Neural progenitor cell (in vitro differentiated cells): ENCODE measurements around the gene NOP14. TPM values are rescaled to one million over a fixed set of nuclear protein-coding genes. Genes with fewer than 3 reads are reported as not detected.

Source experiments
- DNase-seq: peaks from one replicate; pipeline ENCODE4 v3.0.0-alpha.2; 2016; ENCODE audit warnings: low spot score
- H2AFZ ChIP-seq: fragments of 200-600 bp; sonication (generic); replicated peaks from 2 replicates; pipeline ENCODE4 v1.6.1; 2016; ENCODE audit warnings: antibody characterized with exemption
- H3F3A ChIP-seq: fragments of 200-600 bp; sonication (generic); 2 replicates; pipeline ENCODE4 v1.6.1; 2016; ENCODE audit warnings: antibody characterized with exemption, low read depth
- H3K27ac ChIP-seq: fragments of 200-600 bp; sonication (generic); 2 replicates; pipeline ENCODE4 v1.5.1; 2016; ENCODE audit warnings: mild to moderate bottlenecking
- H3K27me3 ChIP-seq: fragments of 200-600 bp; sonication (generic); 2 replicates; pipeline ENCODE4 v1.6.1; 2016; ENCODE audit warnings: mild to moderate bottlenecking, moderate library complexity
- H3K36me3 ChIP-seq: fragments of 200-600 bp; sonication (generic); 2 replicates; pipeline ENCODE4 v1.5.1; 2016
- H3K4me1 ChIP-seq: fragments of 200-600 bp; sonication (generic); 2 replicates; pipeline ENCODE4 v1.6.1; 2016; ENCODE audit warnings: mixed run types
- H3K4me2 ChIP-seq: fragments of 200-600 bp; sonication (generic); 2 replicates; pipeline ENCODE4 v1.6.1; 2016
- H3K4me3 ChIP-seq: fragments of 200-600 bp; sonication (generic); 2 replicates; pipeline ENCODE4 v1.5.1; 2016
- H3K79me2 ChIP-seq: fragments of 200-600 bp; sonication (generic); 2 replicates; pipeline ENCODE4 v1.6.1; 2016; ENCODE audit warnings: low read depth
- H3K9ac ChIP-seq: fragments of 200-600 bp; sonication (generic); 2 replicates; pipeline ENCODE4 v1.6.1; 2016
- H3K9me3 ChIP-seq: fragments of 200-600 bp; sonication (generic); 2 replicates; pipeline ENCODE4 v1.5.1; 2016; ENCODE audit warnings: low read depth
- H4K20me1 ChIP-seq: fragments of 200-600 bp; sonication (generic); 2 replicates; pipeline ENCODE4 v1.6.1; 2016; ENCODE audit warnings: low read depth
- H3K27ac Mint-ChIP-seq: 3 replicates; pipeline ENCODE4 v1.8.0; 2021; ENCODE audit warnings: mixed read lengths
- H3K27me3 Mint-ChIP-seq: 2 replicates; pipeline ENCODE4 v1.8.0; 2022; ENCODE audit warnings: low read depth, mild to moderate bottlenecking, inconsistent platforms, moderate library complexity, mixed read lengths; ENCODE audit not compliant: insufficient read depth
- H3K36me3 Mint-ChIP-seq: 3 replicates; pipeline ENCODE4 v1.8.0; 2021; ENCODE audit warnings: mixed read lengths
- H3K4me1 Mint-ChIP-seq: 3 replicates; pipeline ENCODE4 v1.8.0; 2021; ENCODE audit warnings: mixed read lengths
- H3K4me3 Mint-ChIP-seq: 3 replicates; pipeline ENCODE4 v1.8.0; 2021; ENCODE audit warnings: mild to moderate bottlenecking, moderate library complexity, mixed read lengths
- H3K9me3 Mint-ChIP-seq: 3 replicates; pipeline ENCODE4 v1.8.0; 2020; ENCODE audit warnings: mixed read lengths
- EZH2 ChIP-seq: fragments of 200-600 bp; sonication (generic); IDR thresholded peaks from 2 replicates; pipeline ENCODE4 v1.6.1; 2017; ENCODE audit warnings: antibody characterized with exemption, mild to moderate bottlenecking, moderate library complexity
- EZH2phosphoT487 ChIP-seq: fragments of 200-600 bp; sonication (generic); IDR thresholded peaks from 2 replicates; pipeline ENCODE4 v1.6.1; 2017; ENCODE audit warnings: antibody characterized with exemption
- total RNA-seq: library from RNA; depleted of rRNA; stranded (reverse); fragments of >200 nt; gene quantifications from 2 replicates; pipeline ENCODE4 v1.2.3, GENCODE V29; 2015; ENCODE audit warnings: low replicate concordance
- TF ChIP-seq, protein P1 (sequence below): fragments of 200-600 bp; sonication (generic); IDR thresholded peaks from 2 replicates; pipeline ENCODE4 v1.5.1; 2017; ENCODE audit warnings: antibody characterized with exemption, mild to moderate bottlenecking

The NOP14 gene
- total RNA-seq, 1 donor from 2014 or later, result 16.8 TPM

DNA sequence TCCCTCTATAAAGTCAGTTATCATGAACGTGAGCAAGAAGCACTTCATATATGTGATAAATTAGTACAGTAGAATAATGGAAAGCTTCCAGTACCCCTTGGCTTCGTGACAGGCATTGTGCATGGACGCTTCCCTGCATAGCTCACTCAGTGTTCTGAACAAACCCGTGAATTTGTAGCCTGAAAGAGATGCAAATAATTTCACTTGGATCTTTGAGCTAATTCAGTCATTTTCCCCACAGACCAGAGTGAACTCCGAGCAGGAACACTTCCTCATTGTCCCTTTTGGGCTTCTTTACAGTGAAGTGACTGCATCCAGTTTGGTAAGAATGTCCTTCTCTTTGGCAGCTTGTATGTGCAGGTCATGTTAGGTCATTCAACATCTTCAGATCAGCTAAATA is 69.4 kb downstream of the NOP14 start:
- Mint-ChIP-seq H3K27ac (no peak overlapping the region), H3K4me1 (no peaks in the 10 kb centered on the region), H3K4me3 (no peak overlapping the region), H3K36me3 (peaks cover 25% of the 10 kb centered on the region), H3K9me3 (no peaks in the 10 kb centered on the region), H3K27me3 (no peaks in the 10 kb centered on the region)
- Histone ChIP-seq H3K27ac (no peak overlapping the region), H3K4me3 (no peak overlapping the region), H4K20me1 (peaks cover 6% of the 10 kb centered on the region), H3K4me2 (no peak overlapping the region), H3K79me2 (no peaks in the 10 kb centered on the region), H2AFZ (no peak overlapping the region), H3K4me1 (no peaks in the 10 kb centered on the region), H3K36me3 (peaks cover 4% of the 10 kb centered on the region), H3K27me3 (no peaks in the 10 kb centered on the region), H3F3A (no peaks in the 10 kb centered on the region), H3K9ac (no peak overlapping the region), H3K9me3 (no peaks in the 10 kb centered on the region)
- no peak for TF ChIP-seq EZH2
- no peak for TF ChIP-seq EZH2phosphoT487
- TF ChIP-seq, protein P1, sequence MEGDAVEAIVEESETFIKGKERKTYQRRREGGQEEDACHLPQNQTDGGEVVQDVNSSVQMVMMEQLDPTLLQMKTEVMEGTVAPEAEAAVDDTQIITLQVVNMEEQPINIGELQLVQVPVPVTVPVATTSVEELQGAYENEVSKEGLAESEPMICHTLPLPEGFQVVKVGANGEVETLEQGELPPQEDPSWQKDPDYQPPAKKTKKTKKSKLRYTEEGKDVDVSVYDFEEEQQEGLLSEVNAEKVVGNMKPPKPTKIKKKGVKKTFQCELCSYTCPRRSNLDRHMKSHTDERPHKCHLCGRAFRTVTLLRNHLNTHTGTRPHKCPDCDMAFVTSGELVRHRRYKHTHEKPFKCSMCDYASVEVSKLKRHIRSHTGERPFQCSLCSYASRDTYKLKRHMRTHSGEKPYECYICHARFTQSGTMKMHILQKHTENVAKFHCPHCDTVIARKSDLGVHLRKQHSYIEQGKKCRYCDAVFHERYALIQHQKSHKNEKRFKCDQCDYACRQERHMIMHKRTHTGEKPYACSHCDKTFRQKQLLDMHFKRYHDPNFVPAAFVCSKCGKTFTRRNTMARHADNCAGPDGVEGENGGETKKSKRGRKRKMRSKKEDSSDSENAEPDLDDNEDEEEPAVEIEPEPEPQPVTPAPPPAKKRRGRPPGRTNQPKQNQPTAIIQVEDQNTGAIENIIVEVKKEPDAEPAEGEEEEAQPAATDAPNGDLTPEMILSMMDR, result no peak
- DNase-seq, result no peak

DNA sequence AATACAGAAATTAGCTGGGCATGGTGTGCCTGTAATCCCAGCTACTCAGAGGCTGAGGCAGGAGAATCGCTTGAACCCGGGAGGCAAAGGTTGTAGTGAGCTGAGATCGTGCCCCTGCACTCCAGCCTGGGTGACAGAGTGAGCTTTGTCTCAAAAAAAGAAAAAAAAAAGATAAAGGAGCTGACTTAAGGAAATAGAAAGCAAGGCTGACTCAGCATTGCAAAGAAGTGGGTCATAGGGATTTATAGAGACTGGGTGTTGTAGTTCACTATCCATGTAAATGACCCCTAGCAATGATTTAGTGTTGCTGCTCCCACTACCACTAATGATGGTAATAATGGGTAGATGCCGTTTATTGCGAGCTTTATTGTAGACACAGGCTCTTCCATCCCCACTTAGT is 71.9 kb downstream of the NOP14 start:
- Histone ChIP-seq H3K4me3 (no peak overlapping the region), H3K4me1 (peaks cover 9% of the 10 kb centered on the region), H2AFZ (no peak overlapping the region), H3K27ac (no peak overlapping the region), H3K79me2 (peaks cover 4% of the 10 kb centered on the region), H3K27me3 (no peaks in the 10 kb centered on the region), H3K9ac (no peak overlapping the region), H3F3A (no peaks in the 10 kb centered on the region), H3K36me3 (peaks cover 7% of the 10 kb centered on the region), H4K20me1 (peaks cover 21% of the 10 kb centered on the region), H3K9me3 (no peaks in the 10 kb centered on the region), H3K4me2 (no peak overlapping the region)
- peaks cover 3% of the 10 kb centered on the region for H3K4me1 Mint-ChIP-seq
- H3K27ac Mint-ChIP-seq, result no peak overlapping the region
- no peaks in the 10 kb centered on the region for H3K9me3 Mint-ChIP-seq
- no peak for DNase-seq
- TF ChIP-seq, protein P1, result no peak
- TF ChIP-seq EZH2 (no peak), EZH2phosphoT487 (no peak)
- H3K27me3 Mint-ChIP-seq, result no peaks in the 10 kb centered on the region
- peaks cover 25% of the 10 kb centered on the region for H3K36me3 Mint-ChIP-seq
- H3K4me3 Mint-ChIP-seq, result no peak overlapping the region

DNA sequence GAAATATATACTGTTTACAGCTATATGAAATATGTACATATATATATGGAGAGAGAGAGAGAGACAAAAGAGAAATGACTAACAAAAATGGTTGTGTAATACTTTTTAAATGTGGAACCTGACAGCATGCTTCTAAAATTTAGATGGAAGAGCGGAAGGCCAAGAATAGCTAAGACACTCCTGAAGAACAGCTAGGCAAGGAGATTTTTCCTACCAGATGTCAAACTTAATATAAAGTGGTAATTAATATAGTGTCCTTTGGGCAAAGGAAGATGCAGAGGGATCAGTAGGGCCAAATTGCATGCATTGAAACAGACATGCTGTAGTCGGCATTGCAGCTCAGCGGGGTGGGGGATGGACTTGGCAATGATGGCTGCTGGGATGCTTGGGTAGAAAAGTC is 74.3 kb downstream of the NOP14 start:
- no peaks in the 10 kb centered on the region for H3K9me3 ChIP-seq
- H3K27ac ChIP-seq, result no peak overlapping the region
- H3K79me2 ChIP-seq, result peaks cover 4% of the 10 kb centered on the region
- no peak overlapping the region for H3K9ac ChIP-seq
- H3K4me1 Mint-ChIP-seq, result peaks cover 5% of the 10 kb centered on the region
- H3K4me3 ChIP-seq, result no peak overlapping the region
- no peaks in the 10 kb centered on the region for H3K27me3 Mint-ChIP-seq
- H3K36me3 ChIP-seq, result peaks cover 22% of the 10 kb centered on the region
- H3K27me3 ChIP-seq, result no peaks in the 10 kb centered on the region
- H3F3A ChIP-seq, result no peaks in the 10 kb centered on the region
- H4K20me1 ChIP-seq, result peaks cover 25% of the 10 kb centered on the region
- no peaks in the 10 kb centered on the region for H3K9me3 Mint-ChIP-seq
- peaks cover 12% of the 10 kb centered on the region for H3K4me1 ChIP-seq
- TF ChIP-seq, protein P1, result no peak
- no peak for TF ChIP-seq EZH2
- TF ChIP-seq EZH2phosphoT487, result no peak
- H3K4me3 Mint-ChIP-seq, result no peak overlapping the region
- no peak for DNase-seq
- H3K4me2 ChIP-seq, result no peak overlapping the region
- peaks cover 30% of the 10 kb centered on the region for H3K36me3 Mint-ChIP-seq
- H2AFZ ChIP-seq, result no peak overlapping the region
- no peak overlapping the region for H3K27ac Mint-ChIP-seq

Other genes with a start within 250 kb of the NOP14 start
- gene TNIP2, start 207.1 kb downstream of the NOP14 start, total RNA-seq, result 24.5 and 37.6 TPM in 2 replicates
- gene SH3BP2, start 170.3 kb downstream of the NOP14 start, total RNA-seq, result 11.8 and 30.8 TPM in 2 replicates
- gene ADD1, start 119.6 kb downstream of the NOP14 start, total RNA-seq, result 131 and 140 TPM in 2 replicates
- 1.3 and 3.2 TPM in 2 replicates for gene GRK4, start 165 bp upstream of the NOP14 start, total RNA-seq
- not detected in 2 replicates for gene HTT-AS, start 111.1 kb upstream of the NOP14 start, total RNA-seq
- gene HTT, start 111.3 kb upstream of the NOP14 start, total RNA-seq, result 38.9 and 40.2 TPM in 2 replicates